Mucosa of gallbladder (tissue), 1 donor: Measurements from ENCODE around the gene RNASE8. TPM values are rescaled to one million over a fixed set of nuclear protein-coding genes. Genes with fewer than 3 reads are reported as not detected.
A peak's percentile ranks its signal among the peaks of the same experiment; 100 is the strongest.

Experiments
- DNase-seq: peaks from one replicate; pipeline ENCODE4 v3.0.0-alpha.2; 2020; ENCODE audit warnings: low spot score
- total RNA-seq: library from RNA; stranded (reverse); gene quantifications from one replicate; pipeline ENCODE4 v1.2.1, GENCODE V29; 2021
- donor health status: DM: no; HTN: no; CAD: no.

RNASE8 gene
- total RNA-seq, 1 donor from 2014 or later, result not detected

- DNase-seq, result no peak
Observed at GRCh38 chr14:21053184-21054122, 4.2 kb upstream of the RNASE8 start.

- DNase-seq, result peak; percentile 84
Observed at GRCh38 chr14:21054123-21054767, 3.4 kb upstream of the RNASE8 start.

- no peak for DNase-seq
Observed at GRCh38 chr14:21054768-21055145, 2.9 kb upstream of the RNASE8 start.

- peak; percentile 81 for DNase-seq
Observed at GRCh38 chr14:21055432-21056117, 2.0 kb upstream of the RNASE8 start.

GRCh38 chr14:21056520-21057163, 980 bp upstream of the RNASE8 start:
- DNase-seq, result peak; percentile 79

GRCh38 chr14:21058903-21059302, 1.3 kb downstream of the RNASE8 start:
- DNase-seq, result no peak

GRCh38 chr14:21059842-21060613, 2.4 kb downstream of the RNASE8 start:
- no peak for DNase-seq

GRCh38 chr14:21060614-21061346, 3.2 kb downstream of the RNASE8 start:
- no peak for DNase-seq

- DNase-seq, result no peak
Observed at GRCh38 chr14:21061347-21061668, 3.7 kb downstream of the RNASE8 start.

GRCh38 chr14:21063479-21063878, 5.9 kb downstream of the RNASE8 start:
- DNase-seq, result no peak

- DNase-seq, result no peak
Observed at GRCh38 chr14:21066882-21067502, 9.4 kb downstream of the RNASE8 start.

- peak; percentile 60 for DNase-seq
Observed at GRCh38 chr14:21068521-21069387, 11.1 kb downstream of the RNASE8 start.

GRCh38 chr14:21069388-21070082, 11.9 kb downstream of the RNASE8 start:
- no peak for DNase-seq

GRCh38 chr14:21070083-21070609, 12.5 kb downstream of the RNASE8 start, which contains the start of gene ARHGEF40:
ARHGEF40 (plus strand) TSS chr14:21070304; CDS start chr14:21070397, 93 bp downstream.
- DNase-seq, result peak; percentile 57

GRCh38 chr14:21070610-21071224, 13.1 kb downstream of the RNASE8 start:
- DNase-seq, result no peak

GRCh38 chr14:21071225-21072030, 13.8 kb downstream of the RNASE8 start:
- peak; percentile 82 for DNase-seq

GRCh38 chr14:21072031-21072473, 14.4 kb downstream of the RNASE8 start:
- DNase-seq, result no peak
